ENCODE data around the gene KMT2A. TPM values are rescaled to one million over a fixed set of nuclear protein-coding genes. Genes with fewer than 3 reads are reported as not detected.

Gene KMT2A
- polyA plus RNA-seq, 2 of the 4 experiments (the other 2 are of a cell fraction) = 6.8 to 20.3 TPM

DNA sequence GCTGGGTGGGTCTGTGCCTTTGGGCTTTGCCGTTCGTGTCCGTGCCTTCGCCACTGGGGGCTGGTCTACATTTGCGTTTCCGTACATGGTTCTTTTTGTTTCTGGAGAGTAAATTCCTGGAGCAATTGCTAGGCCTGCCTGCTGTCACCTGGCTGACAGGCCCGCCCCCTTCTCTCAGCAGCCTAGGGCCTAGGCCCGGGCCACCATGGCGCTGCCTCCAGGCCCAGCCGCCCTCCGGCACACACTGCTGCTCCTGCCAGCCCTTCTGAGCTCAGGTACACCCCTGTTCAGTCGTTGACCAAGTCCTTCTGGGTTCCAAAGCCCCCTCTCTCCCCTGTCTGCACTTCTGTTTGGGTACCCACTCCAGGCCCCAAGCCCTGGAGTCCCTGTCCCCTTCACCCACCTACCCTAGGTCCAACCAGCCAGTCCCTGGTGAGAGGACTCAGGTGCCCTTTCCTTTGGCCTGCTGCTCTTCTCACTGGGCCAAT is 95.3 kb downstream of the KMT2A start:
- ATAC-seq = no peak
- Histone ChIP-seq H3K4me2 (peak overlapping the region; percentile 87; the same call in 1 of the 3 replicates), H3K4me3 (no peak overlapping the region), H3K4me1 (no peaks in the 10 kb centered on the region), H3K9me3 (no peaks in the 10 kb centered on the region), H3K27ac (no peak overlapping the region)
- no peak for DNase-seq (ENCODE audit: low read depth in 1 of 2, low spot score in 1 of 2)
- ChIA-PET CTCF (no interaction called here), POLR2A (no interaction called here)
- FAIRE-seq = no peak
- TF ChIP-seq RNF2 (IDR thresholded peaks at IDR 0.05; ENCODE audit: borderline replicate concordance, low read depth) = no peak
- TF ChIP-seq TP53 (CRISPR knock-in tag; IDR thresholded peaks at IDR 0.05) = no peak
- TF ChIP-seq JUN (IDR thresholded peaks at IDR 0.05) = no peak
- no peak for TF ChIP-seq EHF (CRISPR knock-in tag; IDR thresholded peaks at IDR 0.05)
- no peak for TF ChIP-seq MYC (IDR thresholded peaks at IDR 0.05; ENCODE audit: borderline replicate concordance, low read length)
- TF ChIP-seq, protein P1, sequence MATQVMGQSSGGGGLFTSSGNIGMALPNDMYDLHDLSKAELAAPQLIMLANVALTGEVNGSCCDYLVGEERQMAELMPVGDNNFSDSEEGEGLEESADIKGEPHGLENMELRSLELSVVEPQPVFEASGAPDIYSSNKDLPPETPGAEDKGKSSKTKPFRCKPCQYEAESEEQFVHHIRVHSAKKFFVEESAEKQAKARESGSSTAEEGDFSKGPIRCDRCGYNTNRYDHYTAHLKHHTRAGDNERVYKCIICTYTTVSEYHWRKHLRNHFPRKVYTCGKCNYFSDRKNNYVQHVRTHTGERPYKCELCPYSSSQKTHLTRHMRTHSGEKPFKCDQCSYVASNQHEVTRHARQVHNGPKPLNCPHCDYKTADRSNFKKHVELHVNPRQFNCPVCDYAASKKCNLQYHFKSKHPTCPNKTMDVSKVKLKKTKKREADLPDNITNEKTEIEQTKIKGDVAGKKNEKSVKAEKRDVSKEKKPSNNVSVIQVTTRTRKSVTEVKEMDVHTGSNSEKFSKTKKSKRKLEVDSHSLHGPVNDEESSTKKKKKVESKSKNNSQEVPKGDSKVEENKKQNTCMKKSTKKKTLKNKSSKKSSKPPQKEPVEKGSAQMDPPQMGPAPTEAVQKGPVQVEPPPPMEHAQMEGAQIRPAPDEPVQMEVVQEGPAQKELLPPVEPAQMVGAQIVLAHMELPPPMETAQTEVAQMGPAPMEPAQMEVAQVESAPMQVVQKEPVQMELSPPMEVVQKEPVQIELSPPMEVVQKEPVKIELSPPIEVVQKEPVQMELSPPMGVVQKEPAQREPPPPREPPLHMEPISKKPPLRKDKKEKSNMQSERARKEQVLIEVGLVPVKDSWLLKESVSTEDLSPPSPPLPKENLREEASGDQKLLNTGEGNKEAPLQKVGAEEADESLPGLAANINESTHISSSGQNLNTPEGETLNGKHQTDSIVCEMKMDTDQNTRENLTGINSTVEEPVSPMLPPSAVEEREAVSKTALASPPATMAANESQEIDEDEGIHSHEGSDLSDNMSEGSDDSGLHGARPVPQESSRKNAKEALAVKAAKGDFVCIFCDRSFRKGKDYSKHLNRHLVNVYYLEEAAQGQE (IDR thresholded peaks at IDR 0.05) = no peak
- TF ChIP-seq, protein P2, sequence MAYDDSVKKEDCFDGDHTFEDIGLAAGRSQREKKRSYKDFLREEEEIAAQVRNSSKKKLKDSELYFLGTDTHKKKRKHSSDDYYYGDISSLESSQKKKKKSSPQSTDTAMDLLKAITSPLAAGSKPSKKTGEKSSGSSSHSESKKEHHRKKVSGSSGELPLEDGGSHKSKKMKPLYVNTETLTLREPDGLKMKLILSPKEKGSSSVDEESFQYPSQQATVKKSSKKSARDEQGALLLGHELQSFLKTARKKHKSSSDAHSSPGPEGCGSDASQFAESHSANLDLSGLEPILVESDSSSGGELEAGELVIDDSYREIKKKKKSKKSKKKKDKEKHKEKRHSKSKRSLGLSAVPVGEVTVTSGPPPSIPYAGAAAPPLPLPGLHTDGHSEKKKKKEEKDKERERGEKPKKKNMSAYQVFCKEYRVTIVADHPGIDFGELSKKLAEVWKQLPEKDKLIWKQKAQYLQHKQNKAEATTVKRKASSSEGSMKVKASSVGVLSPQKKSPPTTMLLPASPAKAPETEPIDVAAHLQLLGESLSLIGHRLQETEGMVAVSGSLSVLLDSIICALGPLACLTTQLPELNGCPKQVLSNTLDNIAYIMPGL (CRISPR knock-in tag; IDR thresholded peaks at IDR 0.05; ENCODE audit: borderline replicate concordance) = no peak
- no peak for TF ChIP-seq RFX5 (IDR thresholded peaks at IDR 0.05)
- TF ChIP-seq, protein P3, sequence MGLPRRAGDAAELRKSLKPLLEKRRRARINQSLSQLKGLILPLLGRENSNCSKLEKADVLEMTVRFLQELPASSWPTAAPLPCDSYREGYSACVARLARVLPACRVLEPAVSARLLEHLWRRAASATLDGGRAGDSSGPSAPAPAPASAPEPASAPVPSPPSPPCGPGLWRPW (IDR thresholded peaks at IDR 0.05) = no peak
- TF ChIP-seq EP300 (IDR thresholded peaks at IDR 0.05) = no peak
- TF ChIP-seq, protein P4, sequence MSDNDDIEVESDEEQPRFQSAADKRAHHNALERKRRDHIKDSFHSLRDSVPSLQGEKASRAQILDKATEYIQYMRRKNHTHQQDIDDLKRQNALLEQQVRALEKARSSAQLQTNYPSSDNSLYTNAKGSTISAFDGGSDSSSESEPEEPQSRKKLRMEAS (IDR thresholded peaks at IDR 0.05) = no peak
- TF ChIP-seq SREBF2 (IDR thresholded peaks at IDR 0.05) = no peak
- no peak for TF ChIP-seq CBX2 (IDR thresholded peaks at IDR 0.05; ENCODE audit: borderline replicate concordance, low read depth)
- TF ChIP-seq, protein P5, sequence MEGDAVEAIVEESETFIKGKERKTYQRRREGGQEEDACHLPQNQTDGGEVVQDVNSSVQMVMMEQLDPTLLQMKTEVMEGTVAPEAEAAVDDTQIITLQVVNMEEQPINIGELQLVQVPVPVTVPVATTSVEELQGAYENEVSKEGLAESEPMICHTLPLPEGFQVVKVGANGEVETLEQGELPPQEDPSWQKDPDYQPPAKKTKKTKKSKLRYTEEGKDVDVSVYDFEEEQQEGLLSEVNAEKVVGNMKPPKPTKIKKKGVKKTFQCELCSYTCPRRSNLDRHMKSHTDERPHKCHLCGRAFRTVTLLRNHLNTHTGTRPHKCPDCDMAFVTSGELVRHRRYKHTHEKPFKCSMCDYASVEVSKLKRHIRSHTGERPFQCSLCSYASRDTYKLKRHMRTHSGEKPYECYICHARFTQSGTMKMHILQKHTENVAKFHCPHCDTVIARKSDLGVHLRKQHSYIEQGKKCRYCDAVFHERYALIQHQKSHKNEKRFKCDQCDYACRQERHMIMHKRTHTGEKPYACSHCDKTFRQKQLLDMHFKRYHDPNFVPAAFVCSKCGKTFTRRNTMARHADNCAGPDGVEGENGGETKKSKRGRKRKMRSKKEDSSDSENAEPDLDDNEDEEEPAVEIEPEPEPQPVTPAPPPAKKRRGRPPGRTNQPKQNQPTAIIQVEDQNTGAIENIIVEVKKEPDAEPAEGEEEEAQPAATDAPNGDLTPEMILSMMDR (IDR thresholded peaks at IDR 0.05) = no peak
- no peak for TF ChIP-seq ZSCAN20 (CRISPR knock-in tag; IDR thresholded peaks at IDR 0.05)
- TF ChIP-seq RCOR1 (IDR thresholded peaks at IDR 0.05; ENCODE audit: low read depth, low read length) = no peak
- TF ChIP-seq CHD2 (IDR thresholded peaks at IDR 0.05; ENCODE audit: low read length, partially characterized antibody) = no peak
- TF ChIP-seq ZFP36 (IDR thresholded peaks at IDR 0.05; ENCODE audit: borderline replicate concordance, partially characterized antibody) = no peak
- WGBS (ENCODE audit: missing lambda C conversion rate) = 87% methylated on average over 12 of the region's 12 CpGs

DNA sequence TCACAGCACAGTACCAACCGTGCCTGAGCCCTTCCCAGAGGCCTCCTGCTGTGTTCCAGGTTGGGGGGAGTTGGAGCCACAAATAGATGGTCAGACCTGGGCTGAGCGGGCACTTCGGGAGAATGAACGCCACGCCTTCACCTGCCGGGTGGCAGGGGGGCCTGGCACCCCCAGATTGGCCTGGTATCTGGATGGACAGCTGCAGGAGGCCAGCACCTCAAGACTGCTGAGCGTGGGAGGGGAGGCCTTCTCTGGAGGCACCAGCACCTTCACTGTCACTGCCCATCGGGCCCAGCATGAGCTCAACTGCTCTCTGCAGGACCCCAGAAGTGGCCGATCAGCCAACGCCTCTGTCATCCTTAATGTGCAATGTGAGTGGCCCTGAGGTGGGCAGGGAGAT is 95.8 kb downstream of the KMT2A start:
- H3K9me3 ChIP-seq = no peaks in the 10 kb centered on the region
- 93% methylated on average over 3 of the region's 10 CpGs for WGBS (ENCODE audit: missing lambda C conversion rate)
- H3K27ac ChIP-seq = no peak overlapping the region
- no peak overlapping the region for H3K4me2 ChIP-seq
- FAIRE-seq (no peak), ATAC-seq (no peak), DNase-seq (ENCODE audit: low read depth in 1 of 2, low spot score in 1 of 2) (no peak)
- no peaks in the 10 kb centered on the region for H3K4me1 ChIP-seq
- H3K4me3 ChIP-seq = no peak overlapping the region
- POLR2A ChIA-PET = no interaction called here
- CTCF ChIA-PET = interaction anchor here (1.0 kb wide), 1 partner anchor 22 kb away, joined by 3 read pairs; no protein-coding TSS in a partner anchor
- TF ChIP-seq, protein P3 (IDR thresholded peaks at IDR 0.05) = no peak
- TF ChIP-seq HOXB13 (CRISPR knock-in tag; IDR thresholded peaks at IDR 0.05; ENCODE audit: low read depth) (no peak), RARB (CRISPR knock-in tag; IDR thresholded peaks at IDR 0.05) (no peak), ZSCAN20 (CRISPR knock-in tag; IDR thresholded peaks at IDR 0.05) (no peak), HOXB5 (CRISPR knock-in tag; IDR thresholded peaks at IDR 0.05) (no peak), SREBF2 (IDR thresholded peaks at IDR 0.05) (no peak), RFX5 (IDR thresholded peaks at IDR 0.05) (no peak), CHD2 (IDR thresholded peaks at IDR 0.05; ENCODE audit: low read length, partially characterized antibody) (no peak), MAZ (IDR thresholded peaks at IDR 0.05; ENCODE audit: borderline replicate concordance, low read depth, low read length) (no peak), PHF8 (IDR thresholded peaks at IDR 0.05; ENCODE audit: borderline replicate concordance, low read depth) (no peak), EP300 (IDR thresholded peaks at IDR 0.05) (no peak), RAD21 (conservative IDR thresholded peaks at IDR 0.05 in 1 of 2, IDR thresholded peaks at IDR 0.05 in 1 of 2) (no peak), MAFK (IDR thresholded peaks at IDR 0.05; ENCODE audit: partially characterized antibody) (no peak), GATA3 (IDR thresholded peaks at IDR 0.05; ENCODE audit: borderline replicate concordance) (no peak)
- TF ChIP-seq, protein P4 (IDR thresholded peaks at IDR 0.05) = no peak
- TF ChIP-seq, protein P6, sequence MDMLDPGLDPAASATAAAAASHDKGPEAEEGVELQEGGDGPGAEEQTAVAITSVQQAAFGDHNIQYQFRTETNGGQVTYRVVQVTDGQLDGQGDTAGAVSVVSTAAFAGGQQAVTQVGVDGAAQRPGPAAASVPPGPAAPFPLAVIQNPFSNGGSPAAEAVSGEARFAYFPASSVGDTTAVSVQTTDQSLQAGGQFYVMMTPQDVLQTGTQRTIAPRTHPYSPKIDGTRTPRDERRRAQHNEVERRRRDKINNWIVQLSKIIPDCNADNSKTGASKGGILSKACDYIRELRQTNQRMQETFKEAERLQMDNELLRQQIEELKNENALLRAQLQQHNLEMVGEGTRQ (IDR thresholded peaks at IDR 0.05) = no peak
